Activated CD4-positive, alpha-beta T cell treated with anti-CD3 and anti-CD28 coated beads for 48 hours (primary cell): ENCODE results near the gene LCN15.
"Not testable (repeated sequence)": the region's sequence is repeated elsewhere in the genome, so short reads cannot be mapped to it uniquely, and the experiment has no call there.

Experiments used
- DNase-seq: peaks from one replicate; pipeline ENCODE4 v3.0.0-alpha.2; 2020

The LCN15 gene

DNA sequence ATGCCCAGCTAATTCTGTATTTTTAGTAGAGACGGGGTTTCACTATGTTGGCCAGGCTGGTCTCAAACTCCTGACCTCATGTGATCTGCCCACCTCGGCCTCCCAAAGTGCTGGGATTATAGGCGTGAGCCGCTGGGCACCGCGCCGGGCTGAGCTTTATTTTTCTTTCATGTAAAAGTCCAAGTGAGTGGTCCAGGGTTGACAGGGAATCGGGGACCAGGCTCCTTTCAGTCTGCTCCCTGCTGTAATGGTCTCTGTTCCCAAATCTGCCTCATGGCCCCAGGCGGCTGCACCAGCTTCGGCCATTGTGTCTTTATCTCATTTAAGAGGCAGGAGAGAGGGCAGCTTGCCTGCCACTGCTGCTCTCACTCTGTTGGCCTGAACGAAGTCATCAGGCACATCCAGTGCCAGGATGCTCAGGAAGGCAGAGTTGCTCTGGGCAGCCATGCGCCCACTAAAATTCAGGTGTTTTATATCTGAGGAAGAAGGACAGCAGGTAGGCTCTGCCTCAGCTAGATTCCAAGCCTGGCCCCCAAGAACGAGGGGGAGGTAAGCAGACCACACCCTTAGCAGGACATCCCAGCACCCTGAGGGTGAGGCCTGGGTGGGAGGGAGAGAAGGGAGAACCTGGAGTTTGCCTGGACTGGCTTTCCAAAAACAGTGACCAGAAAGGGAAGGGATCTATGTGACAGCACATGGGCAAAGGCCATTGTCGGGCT, 30.1 kb upstream of the LCN15 start:
- no peak for DNase-seq

DNA sequence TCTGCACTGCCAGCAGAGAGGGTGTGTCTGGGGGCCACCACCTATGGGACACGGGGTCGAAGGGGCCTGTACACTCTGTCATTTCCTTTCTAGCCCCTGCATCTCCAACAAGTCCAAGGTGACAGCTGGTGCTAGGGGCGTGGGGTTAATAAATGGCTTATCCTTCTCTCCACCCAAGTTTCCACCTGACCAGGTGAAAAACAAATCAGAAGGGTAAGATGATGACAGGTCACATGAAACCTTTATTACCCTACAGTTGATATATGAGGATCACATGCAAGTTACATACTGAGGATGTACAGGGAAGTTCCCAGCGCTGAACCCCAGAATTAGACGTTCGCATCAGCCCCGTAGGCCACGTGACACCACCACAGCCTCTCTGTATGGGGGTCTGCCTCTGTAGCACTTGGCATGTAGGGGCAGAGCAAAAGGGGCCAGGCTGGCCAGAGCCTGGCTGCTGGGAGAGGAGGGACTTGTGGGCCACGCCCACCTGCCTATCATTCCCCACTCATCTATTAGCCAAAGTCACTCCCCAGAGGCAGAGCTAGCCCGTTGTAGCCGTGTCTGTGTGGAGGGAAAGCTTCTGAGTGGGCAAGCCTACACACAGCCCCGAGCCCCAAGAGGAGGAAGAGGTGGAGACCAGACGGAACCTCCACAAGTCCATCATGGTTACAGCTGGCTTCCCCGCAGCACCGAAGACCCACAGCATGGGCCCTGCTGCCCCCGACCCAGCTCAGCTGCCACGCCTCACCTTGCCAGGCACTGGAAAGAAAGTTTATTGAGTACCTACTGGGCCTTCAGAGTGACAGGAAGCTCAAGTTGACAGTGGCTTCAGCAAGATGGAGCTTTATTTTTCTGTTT, 29.0 kb upstream of the LCN15 start:
- no peak for DNase-seq

- no peak for DNase-seq
Measured at GRCh38 chr9:136792321-136793085, 28.2 kb upstream of the LCN15 start.

GRCh38 chr9:136791516-136792276, 27.4 kb upstream of the LCN15 start:
- peak; percentile 77 for DNase-seq

GRCh38 chr9:136790640-136791515, 26.6 kb upstream of the LCN15 start, which contains the start of gene TMEM141:
Gene TMEM141, plus strand, starts transcription at chr9:136791344. Its CDS starts 27 bp downstream, at chr9:136791371.
- DNase-seq: peak; percentile 100

GRCh38 chr9:136789523-136789937, 25.2 kb upstream of the LCN15 start:
- no peak for DNase-seq

GRCh38 chr9:136788644-136789522, 24.6 kb upstream of the LCN15 start:
- DNase-seq: not testable (repeated sequence)

DNA sequence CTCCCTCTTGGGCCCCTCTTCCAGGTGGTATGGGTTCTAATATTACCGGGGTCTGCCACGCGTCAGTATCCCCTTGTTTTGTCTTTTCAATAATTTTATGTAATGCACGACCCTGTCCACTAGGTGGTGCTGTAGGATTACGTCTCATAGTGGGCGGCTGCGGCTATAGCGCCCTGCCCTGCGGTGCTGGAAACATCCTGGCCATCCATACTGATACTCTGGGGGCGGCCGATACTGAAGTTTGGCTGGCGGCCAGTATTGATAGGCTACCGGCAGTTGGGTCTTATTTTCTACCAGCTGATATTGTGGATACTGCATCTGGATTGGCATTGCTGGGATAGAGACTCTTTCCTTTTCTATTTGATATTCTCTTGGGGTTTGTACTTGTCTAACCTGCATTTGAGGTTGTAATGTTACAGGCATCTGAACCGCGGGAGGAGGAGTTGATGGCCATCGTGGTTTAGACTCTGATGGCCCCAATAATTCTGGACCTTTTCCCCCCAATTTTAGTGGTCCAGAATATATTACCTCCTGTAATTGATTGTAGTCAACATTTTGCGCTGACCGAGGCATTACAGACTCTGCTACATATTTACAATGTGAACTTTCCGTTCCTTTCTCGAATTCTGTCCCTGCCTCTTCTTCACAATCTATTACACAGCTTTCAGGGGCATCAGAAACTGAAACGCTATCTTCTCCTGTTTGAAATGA, 23.5 kb upstream of the LCN15 start:
- peak; percentile 80 for DNase-seq

GRCh38 chr9:136786983-136787382, 22.7 kb upstream of the LCN15 start:
- not testable (repeated sequence) for DNase-seq

DNA sequence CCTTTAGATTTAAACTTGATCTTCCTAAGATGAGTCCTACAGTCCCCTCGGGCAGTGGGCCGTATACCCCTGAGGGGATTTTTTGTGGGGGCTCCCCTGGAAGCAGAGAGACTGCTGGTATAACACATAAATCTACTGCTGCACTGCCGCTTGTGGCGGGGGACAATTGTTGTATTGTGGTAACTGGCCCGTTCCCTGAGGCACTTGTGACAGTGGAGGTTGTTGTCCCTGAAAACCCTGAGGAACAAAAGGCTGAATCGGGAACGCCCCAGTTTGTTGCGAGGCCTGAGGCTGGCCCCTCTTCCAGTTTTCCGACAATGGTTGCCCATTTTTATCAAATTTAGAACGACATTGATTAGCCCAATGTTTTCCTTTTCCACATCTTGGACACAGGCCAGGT, 22.1 kb upstream of the LCN15 start:
- no peak for DNase-seq

GRCh38 chr9:136785565-136786355, 21.4 kb upstream of the LCN15 start:
- DNase-seq: not testable (repeated sequence)

DNA sequence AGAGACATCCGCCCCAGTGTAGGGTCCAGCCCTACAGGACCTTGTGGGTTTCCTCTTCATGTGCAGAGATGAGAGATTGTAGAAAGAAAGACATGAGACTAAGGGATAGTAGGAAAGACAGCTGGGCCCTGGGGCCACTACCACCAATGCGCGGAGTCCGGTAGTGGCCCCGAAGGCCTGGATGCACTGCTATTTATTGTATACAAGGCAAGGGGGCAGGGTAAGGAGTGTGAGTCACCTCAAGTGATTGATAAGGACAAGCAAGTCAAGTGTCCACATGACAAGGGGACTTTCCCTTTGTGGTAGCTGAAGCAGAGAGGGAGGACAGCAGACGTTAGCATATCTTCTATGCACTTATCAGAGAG, 20.7 kb upstream of the LCN15 start:
- DNase-seq: no peak

GRCh38 chr9:136784249-136784996, 20.1 kb upstream of the LCN15 start:
- no peak for DNase-seq

DNA sequence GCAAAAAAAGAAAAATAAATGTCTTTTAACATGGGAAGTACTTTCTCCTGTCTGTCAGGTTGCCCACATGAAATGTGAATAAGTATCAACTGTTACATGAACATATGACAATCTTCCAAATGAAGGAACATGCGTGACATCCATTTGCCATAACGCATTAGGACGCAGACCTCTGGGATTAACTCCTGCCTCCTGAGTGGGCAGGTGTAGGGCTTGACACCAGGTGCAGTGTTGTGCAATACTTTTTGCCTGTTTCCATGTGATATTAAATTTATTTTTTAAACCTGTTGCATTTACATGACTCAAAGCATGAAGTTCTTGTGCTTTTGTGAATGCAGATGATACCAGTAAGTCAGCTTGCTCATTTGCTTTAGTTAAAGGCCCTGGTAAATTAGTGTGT, 18.1 kb upstream of the LCN15 start:
- no peak for DNase-seq

GRCh38 chr9:136779808-136780207, 15.5 kb upstream of the LCN15 start:
- no peak for DNase-seq

GRCh38 chr9:136777359-136777758, 13.0 kb upstream of the LCN15 start:
- no peak for DNase-seq

- DNase-seq: no peak
Measured at GRCh38 chr9:136776947-136777346, 12.6 kb upstream of the LCN15 start.

DNA sequence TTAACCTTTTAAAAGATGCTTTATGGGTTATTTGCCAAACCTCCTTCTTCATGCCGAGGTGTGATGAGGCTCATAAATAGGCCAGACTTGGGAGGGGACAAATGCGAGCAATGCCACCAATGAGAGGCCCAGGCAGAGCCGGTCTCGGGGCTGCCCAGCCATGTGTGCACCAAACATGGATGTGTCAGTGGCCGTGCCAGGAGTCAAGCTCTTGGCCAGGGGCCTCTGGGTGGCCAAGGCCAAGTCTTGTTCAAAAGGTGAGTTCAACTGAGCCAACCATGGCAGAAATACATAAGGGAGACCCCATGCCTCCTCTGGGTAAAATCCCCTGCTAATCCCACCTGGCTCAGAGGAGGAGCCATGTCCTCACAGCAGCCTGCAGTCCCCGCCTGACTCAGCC, 10.9 kb upstream of the LCN15 start:
- no peak for DNase-seq
